ENCODE measurements around the gene KCNIP4.

The KCNIP4 gene

GRCh38 chr4:21638171-21638725 lies 310.3 kb downstream of the KCNIP4 start:
- no peak for DNase-seq
- Mint-ChIP-seq H3K27ac (no peak overlapping the region), H3K9me3 (no peaks in the 10 kb centered on the region), H3K27me3 (no peaks in the 10 kb centered on the region), H3K4me1 (no peaks in the 10 kb centered on the region), H3K4me3 (no peak overlapping the region), H3K36me3 (no peaks in the 10 kb centered on the region)
- no peak for ATAC-seq (replicated peaks)

GRCh38 chr4:21628916-21629610 lies 319.5 kb downstream of the KCNIP4 start:
- H3K9me3 Mint-ChIP-seq, result peaks cover 0 to 2% of the 10 kb centered on the region in 2 donors
- ATAC-seq (replicated peaks) (no peak), DNase-seq (no peak)
- H3K4me1 Mint-ChIP-seq, result no peaks in the 10 kb centered on the region
- no peaks in the 10 kb centered on the region for H3K36me3 Mint-ChIP-seq
- H3K27ac Mint-ChIP-seq, result no peak overlapping the region
- H3K27me3 Mint-ChIP-seq, result no peaks in the 10 kb centered on the region
- H3K4me3 Mint-ChIP-seq, result no peak overlapping the region

- Mint-ChIP-seq H3K4me3 (no peak overlapping the region), H3K9me3 (peaks cover 0 to 2% of the 10 kb centered on the region in 2 donors), H3K27ac (no peak overlapping the region), H3K27me3 (no peaks in the 10 kb centered on the region), H3K4me1 (no peaks in the 10 kb centered on the region), H3K36me3 (no peaks in the 10 kb centered on the region)
- no peak for DNase-seq
- ATAC-seq (replicated peaks), result no peak
Observed at GRCh38 chr4:21628116-21628670, 320.4 kb downstream of the KCNIP4 start.

GRCh38 chr4:21625447-21625846 lies 323.1 kb downstream of the KCNIP4 start:
- H3K4me3 Mint-ChIP-seq, result no peak overlapping the region
- ATAC-seq (replicated peaks) (no peak), DNase-seq (no peak)
- H3K36me3 Mint-ChIP-seq, result no peaks in the 10 kb centered on the region
- no peaks in the 10 kb centered on the region for H3K4me1 Mint-ChIP-seq
- H3K27ac Mint-ChIP-seq, result no peak overlapping the region
- peaks cover 0 to 2% of the 10 kb centered on the region in 2 donors for H3K9me3 Mint-ChIP-seq
- no peaks in the 10 kb centered on the region for H3K27me3 Mint-ChIP-seq

GRCh38 chr4:21605006-21605405 lies 343.6 kb downstream of the KCNIP4 start:
- no peak overlapping the region for H3K27ac Mint-ChIP-seq
- no peaks in the 10 kb centered on the region for H3K27me3 Mint-ChIP-seq
- H3K4me3 Mint-ChIP-seq, result no peak overlapping the region
- ATAC-seq (replicated peaks), result no peak
- no peak for DNase-seq
- H3K36me3 Mint-ChIP-seq, result no peaks in the 10 kb centered on the region
- H3K4me1 Mint-ChIP-seq, result no peaks in the 10 kb centered on the region
- H3K9me3 Mint-ChIP-seq, result peaks cover 0 to 6% of the 10 kb centered on the region in 2 donors

GRCh38 chr4:21596521-21596920 lies 352.1 kb downstream of the KCNIP4 start:
- DNase-seq, result no peak
- no peaks in the 10 kb centered on the region for H3K36me3 Mint-ChIP-seq
- no peak overlapping the region for H3K4me3 Mint-ChIP-seq
- ATAC-seq (replicated peaks), result no peak
- H3K9me3 Mint-ChIP-seq, result peaks cover 4 to 5% of the 10 kb centered on the region in 2 donors
- H3K27me3 Mint-ChIP-seq, result no peaks in the 10 kb centered on the region
- H3K4me1 Mint-ChIP-seq, result no peaks in the 10 kb centered on the region
- no peak overlapping the region for H3K27ac Mint-ChIP-seq

- no peak for DNase-seq
- Mint-ChIP-seq H3K4me3 (no peak overlapping the region), H3K9me3 (peaks cover 4% of the 10 kb centered on the region in 2 donors), H3K4me1 (no peaks in the 10 kb centered on the region), H3K27ac (no peak overlapping the region), H3K27me3 (no peaks in the 10 kb centered on the region), H3K36me3 (no peaks in the 10 kb centered on the region)
- ATAC-seq (replicated peaks), result no peak
Observed at GRCh38 chr4:21593671-21594001, 354.9 kb downstream of the KCNIP4 start.

GRCh38 chr4:21592970-21593670 lies 355.5 kb downstream of the KCNIP4 start:
- Mint-ChIP-seq H3K4me1 (no peaks in the 10 kb centered on the region), H3K4me3 (no peak overlapping the region), H3K27me3 (no peaks in the 10 kb centered on the region), H3K9me3 (peaks cover 4% of the 10 kb centered on the region in 2 donors), H3K36me3 (no peaks in the 10 kb centered on the region), H3K27ac (no peak overlapping the region)
- no peak for ATAC-seq (replicated peaks)
- DNase-seq, result no peak

GRCh38 chr4:21577056-21577455 lies 371.5 kb downstream of the KCNIP4 start:
- Mint-ChIP-seq H3K4me3 (no peak overlapping the region), H3K36me3 (no peaks in the 10 kb centered on the region), H3K27ac (no peak overlapping the region), H3K4me1 (no peaks in the 10 kb centered on the region), H3K9me3 (peaks cover 3% of the 10 kb centered on the region in 2 donors), H3K27me3 (no peaks in the 10 kb centered on the region)
- no peak for DNase-seq
- ATAC-seq (replicated peaks), result no peak

GRCh38 chr4:21571100-21571499 lies 377.5 kb downstream of the KCNIP4 start:
- Mint-ChIP-seq H3K27ac (no peak overlapping the region), H3K27me3 (no peaks in the 10 kb centered on the region), H3K4me1 (no peaks in the 10 kb centered on the region), H3K4me3 (no peak overlapping the region), H3K36me3 (no peaks in the 10 kb centered on the region), H3K9me3 (peaks cover 0 to 3% of the 10 kb centered on the region in 2 donors)
- no peak for ATAC-seq (replicated peaks)
- no peak for DNase-seq

GRCh38 chr4:21569638-21570037 lies 378.9 kb downstream of the KCNIP4 start:
- DNase-seq (no peak), ATAC-seq (replicated peaks) (no peak)
- no peaks in the 10 kb centered on the region for H3K4me1 Mint-ChIP-seq
- no peaks in the 10 kb centered on the region for H3K36me3 Mint-ChIP-seq
- H3K27ac Mint-ChIP-seq, result no peak overlapping the region
- no peaks in the 10 kb centered on the region for H3K27me3 Mint-ChIP-seq
- H3K4me3 Mint-ChIP-seq, result no peak overlapping the region
- peaks cover 0 to 4% of the 10 kb centered on the region in 2 donors for H3K9me3 Mint-ChIP-seq

- Mint-ChIP-seq H3K4me3 (no peak overlapping the region), H3K27me3 (no peaks in the 10 kb centered on the region), H3K27ac (no peak overlapping the region), H3K36me3 (no peaks in the 10 kb centered on the region), H3K4me1 (no peaks in the 10 kb centered on the region), H3K9me3 (peaks cover 0 to 1% of the 10 kb centered on the region in 2 donors)
- DNase-seq, result no peak
- ATAC-seq (replicated peaks), result no peak
Observed at GRCh38 chr4:21555083-21555482, 393.5 kb downstream of the KCNIP4 start.

- no peak overlapping the region for H3K4me3 Mint-ChIP-seq
- no peaks in the 10 kb centered on the region for H3K4me1 Mint-ChIP-seq
- no peaks in the 10 kb centered on the region for H3K36me3 Mint-ChIP-seq
- H3K27ac Mint-ChIP-seq, result no peak overlapping the region
- ATAC-seq (replicated peaks) (no peak), DNase-seq (no peak)
- peaks cover 0 to 1% of the 10 kb centered on the region in 2 donors for H3K9me3 Mint-ChIP-seq
- no peaks in the 10 kb centered on the region for H3K27me3 Mint-ChIP-seq
Observed at GRCh38 chr4:21554500-21554899, 394.1 kb downstream of the KCNIP4 start.

GRCh38 chr4:21554066-21554465 lies 394.5 kb downstream of the KCNIP4 start:
- Mint-ChIP-seq H3K27me3 (no peaks in the 10 kb centered on the region), H3K4me3 (no peak overlapping the region), H3K9me3 (peaks cover 0 to 1% of the 10 kb centered on the region in 2 donors), H3K36me3 (no peaks in the 10 kb centered on the region), H3K4me1 (no peaks in the 10 kb centered on the region), H3K27ac (no peak overlapping the region)
- ATAC-seq (replicated peaks), result no peak
- no peak for DNase-seq

- H3K4me1 Mint-ChIP-seq, result no peaks in the 10 kb centered on the region
- no peaks in the 10 kb centered on the region for H3K36me3 Mint-ChIP-seq
Observed at GRCh38 chr4:21552455-21552854, 396.1 kb downstream of the KCNIP4 start.

More at GRCh38 chr4:21552455-21552854, 396.1 kb downstream of the KCNIP4 start:
- DNase-seq, result no peak
- Mint-ChIP-seq H3K4me3 (no peak overlapping the region), H3K9me3 (peaks cover 0 to 1% of the 10 kb centered on the region in 2 donors), H3K27ac (no peak overlapping the region), H3K27me3 (no peaks in the 10 kb centered on the region)
- ATAC-seq (replicated peaks), result no peak
